ENCODE data around the gene BBX.
"Not testable (repeated sequence)": the region's sequence is repeated elsewhere in the genome, so short reads cannot be mapped to it uniquely, and the experiment has no call there.

Gene BBX

GRCh38 chr3:107690522-107691138, 167.9 kb downstream of the BBX start:
- Histone ChIP-seq H3K4me1 (ENCODE audit: control insufficient read depth in 1 of 2, insufficient read depth in 2 of 2, low read length in 2 of 2) (no peaks in the 10 kb centered on the region), H3K27me3 (ENCODE audit: low read depth, low read length) (no peaks in the 10 kb centered on the region), H3K36me3 (ENCODE audit: control insufficient read depth in 1 of 2, insufficient read depth in 2 of 2, low read length in 2 of 2) (no peaks in the 10 kb centered on the region), H3K27ac (ENCODE audit: low read length) (no peak overlapping the region), H3K4me3 (ENCODE audit: low read depth in 1 of 2, low read length in 2 of 2) (no peak overlapping the region), H3K9me3 (ENCODE audit: control insufficient read depth in 1 of 2, low read length in 2 of 2) (no peaks in the 10 kb centered on the region)

- not testable (repeated sequence) for H3K4me1 ChIP-seq (ENCODE audit: control insufficient read depth in 1 of 2, insufficient read depth in 2 of 2, low read length in 2 of 2); H3K27me3 ChIP-seq (ENCODE audit: low read depth, low read length); H3K4me3 ChIP-seq (ENCODE audit: low read depth in 1 of 2, low read length in 2 of 2); H3K9me3 ChIP-seq (ENCODE audit: control insufficient read depth in 1 of 2, low read length in 2 of 2); H3K36me3 ChIP-seq (ENCODE audit: control insufficient read depth in 1 of 2, insufficient read depth in 2 of 2, low read length in 2 of 2); H3K27ac ChIP-seq (ENCODE audit: low read length)
These were observed 169.2 kb downstream of the BBX start for GRCh38 chr3:107691984-107692383.

- H3K4me1 ChIP-seq (ENCODE audit: control insufficient read depth in 1 of 2, insufficient read depth in 2 of 2, low read length in 2 of 2); H3K27ac ChIP-seq (ENCODE audit: low read length); H3K9me3 ChIP-seq (ENCODE audit: control insufficient read depth in 1 of 2, low read length in 2 of 2); H3K4me3 ChIP-seq (ENCODE audit: low read depth in 1 of 2, low read length in 2 of 2); H3K27me3 ChIP-seq (ENCODE audit: low read depth, low read length); H3K36me3 ChIP-seq (ENCODE audit: control insufficient read depth in 1 of 2, insufficient read depth in 2 of 2, low read length in 2 of 2): not testable (repeated sequence)
These were observed 174.6 kb downstream of the BBX start for GRCh38 chr3:107697348-107697747.

GRCh38 chr3:107697855-107698254, 175.1 kb downstream of the BBX start:
- not testable (repeated sequence) for H3K4me1 ChIP-seq (ENCODE audit: control insufficient read depth in 1 of 2, insufficient read depth in 2 of 2, low read length in 2 of 2); H3K36me3 ChIP-seq (ENCODE audit: control insufficient read depth in 1 of 2, insufficient read depth in 2 of 2, low read length in 2 of 2); H3K9me3 ChIP-seq (ENCODE audit: control insufficient read depth in 1 of 2, low read length in 2 of 2); H3K4me3 ChIP-seq (ENCODE audit: low read depth in 1 of 2, low read length in 2 of 2); H3K27me3 ChIP-seq (ENCODE audit: low read depth, low read length); H3K27ac ChIP-seq (ENCODE audit: low read length)

GRCh38 chr3:107699682-107700081, 176.9 kb downstream of the BBX start:
- Histone ChIP-seq H3K27ac (ENCODE audit: low read length) (no peak overlapping the region), H3K36me3 (ENCODE audit: control insufficient read depth in 1 of 2, insufficient read depth in 2 of 2, low read length in 2 of 2) (no peaks in the 10 kb centered on the region), H3K9me3 (ENCODE audit: control insufficient read depth in 1 of 2, low read length in 2 of 2) (no peaks in the 10 kb centered on the region), H3K27me3 (ENCODE audit: low read depth, low read length) (no peaks in the 10 kb centered on the region), H3K4me1 (ENCODE audit: control insufficient read depth in 1 of 2, insufficient read depth in 2 of 2, low read length in 2 of 2) (no peaks in the 10 kb centered on the region), H3K4me3 (ENCODE audit: low read depth in 1 of 2, low read length in 2 of 2) (no peak overlapping the region)

- no peaks in the 10 kb centered on the region for H3K36me3 ChIP-seq (ENCODE audit: control insufficient read depth in 1 of 2, insufficient read depth in 2 of 2, low read length in 2 of 2)
- H3K27me3 ChIP-seq (ENCODE audit: low read depth, low read length), result no peaks in the 10 kb centered on the region
- H3K4me1 ChIP-seq (ENCODE audit: control insufficient read depth in 1 of 2, insufficient read depth in 2 of 2, low read length in 2 of 2), result no peaks in the 10 kb centered on the region
- no peak overlapping the region for H3K27ac ChIP-seq (ENCODE audit: low read length)
- H3K9me3 ChIP-seq (ENCODE audit: control insufficient read depth in 1 of 2, low read length in 2 of 2), result no peaks in the 10 kb centered on the region
- H3K4me3 ChIP-seq (ENCODE audit: low read depth in 1 of 2, low read length in 2 of 2), result no peak overlapping the region
These were observed 178.5 kb downstream of the BBX start for GRCh38 chr3:107701299-107701698.

DNA sequence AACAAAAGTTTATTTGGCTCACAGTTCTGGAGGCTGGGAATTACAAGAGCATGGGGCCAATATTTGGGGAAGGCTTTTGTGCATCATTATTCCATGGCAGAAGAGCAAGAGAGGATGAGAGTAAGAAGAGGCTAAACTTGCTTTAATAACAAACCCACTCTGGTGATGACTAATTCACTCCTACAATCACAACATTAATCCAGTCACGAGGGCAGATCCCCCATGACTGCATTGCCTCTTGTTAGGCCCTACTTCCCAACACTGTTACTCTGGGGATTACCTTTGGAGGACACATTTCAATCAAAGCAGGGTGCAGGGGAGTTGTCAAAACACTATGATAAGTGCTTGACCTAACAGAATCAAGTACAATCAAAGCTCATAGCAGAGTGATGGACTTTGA, 181.7 kb downstream of the BBX start:
- H3K36me3 ChIP-seq (ENCODE audit: control insufficient read depth in 1 of 2, insufficient read depth in 2 of 2, low read length in 2 of 2), result no peaks in the 10 kb centered on the region
- no peak overlapping the region for H3K4me3 ChIP-seq (ENCODE audit: low read depth in 1 of 2, low read length in 2 of 2)
- no peaks in the 10 kb centered on the region for H3K27me3 ChIP-seq (ENCODE audit: low read depth, low read length)
- H3K27ac ChIP-seq (ENCODE audit: low read length), result no peak overlapping the region
- H3K4me1 ChIP-seq (ENCODE audit: control insufficient read depth in 1 of 2, insufficient read depth in 2 of 2, low read length in 2 of 2), result no peaks in the 10 kb centered on the region
- H3K9me3 ChIP-seq (ENCODE audit: control insufficient read depth in 1 of 2, low read length in 2 of 2), result no peaks in the 10 kb centered on the region

GRCh38 chr3:107705046-107705445, 182.3 kb downstream of the BBX start:
- no peak overlapping the region for H3K27ac ChIP-seq (ENCODE audit: low read length)

DNA sequence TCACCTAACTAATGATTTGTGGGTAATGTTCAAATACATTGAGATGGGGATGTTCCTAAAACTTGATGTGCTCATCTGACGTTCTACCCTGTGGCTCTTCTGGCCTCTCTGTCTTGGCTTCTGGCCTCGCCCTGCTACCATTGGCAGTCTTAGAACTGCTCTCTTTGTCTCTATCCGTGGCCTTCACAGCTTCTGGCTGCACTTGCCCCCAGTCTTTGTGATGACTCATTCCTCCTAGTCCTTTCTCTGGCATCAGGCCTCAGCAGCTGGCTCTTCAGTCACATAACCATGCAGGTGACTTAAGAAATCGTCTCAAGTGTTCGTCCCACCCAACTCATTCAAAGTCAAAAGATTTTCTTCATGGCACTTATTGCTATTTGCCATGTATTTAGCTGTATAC, 188.1 kb downstream of the BBX start:
- Histone ChIP-seq H3K27me3 (ENCODE audit: low read depth, low read length) (no peaks in the 10 kb centered on the region), H3K9me3 (ENCODE audit: control insufficient read depth in 1 of 2, low read length in 2 of 2) (no peaks in the 10 kb centered on the region), H3K36me3 (ENCODE audit: control insufficient read depth in 1 of 2, insufficient read depth in 2 of 2, low read length in 2 of 2) (peaks cover 0 to 13% of the 10 kb centered on the region in 2 donors), H3K4me1 (ENCODE audit: control insufficient read depth in 1 of 2, insufficient read depth in 2 of 2, low read length in 2 of 2) (no peaks in the 10 kb centered on the region), H3K27ac (ENCODE audit: low read length) (no peak overlapping the region), H3K4me3 (ENCODE audit: low read depth in 1 of 2, low read length in 2 of 2) (no peak overlapping the region)

More at GRCh38 chr3:107705046-107705445, 182.3 kb downstream of the BBX start:
- no peaks in the 10 kb centered on the region for H3K27me3 ChIP-seq (ENCODE audit: low read depth, low read length)
- H3K4me3 ChIP-seq (ENCODE audit: low read depth in 1 of 2, low read length in 2 of 2), result no peak overlapping the region
- H3K9me3 ChIP-seq (ENCODE audit: control insufficient read depth in 1 of 2, low read length in 2 of 2), result no peaks in the 10 kb centered on the region
- no peaks in the 10 kb centered on the region for H3K4me1 ChIP-seq (ENCODE audit: control insufficient read depth in 1 of 2, insufficient read depth in 2 of 2, low read length in 2 of 2)
- H3K36me3 ChIP-seq (ENCODE audit: control insufficient read depth in 1 of 2, insufficient read depth in 2 of 2, low read length in 2 of 2), result no peaks in the 10 kb centered on the region

DNA sequence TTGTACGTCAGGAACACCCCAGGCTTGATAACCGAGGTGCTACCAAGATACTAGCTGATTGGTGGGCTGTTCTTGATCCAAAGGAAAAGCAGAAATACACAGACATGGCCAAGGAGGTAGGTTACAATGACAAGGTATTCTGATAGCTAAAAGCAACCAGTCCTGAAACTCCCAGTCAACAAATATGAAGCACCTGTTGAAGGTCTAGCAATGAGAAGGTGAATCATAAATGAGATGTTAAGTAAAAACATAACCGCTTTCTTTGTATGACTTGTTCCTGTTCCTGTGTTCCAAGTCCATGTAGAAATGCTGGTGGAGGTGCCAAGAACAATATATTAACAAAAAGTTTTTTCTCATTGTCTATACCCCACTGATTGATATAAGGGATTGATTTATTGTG, 194.0 kb downstream of the BBX start:
- Histone ChIP-seq H3K9me3 (ENCODE audit: control insufficient read depth in 1 of 2, low read length in 2 of 2) (no peaks in the 10 kb centered on the region), H3K4me1 (ENCODE audit: control insufficient read depth in 1 of 2, insufficient read depth in 2 of 2, low read length in 2 of 2) (peaks cover 0 to 7% of the 10 kb centered on the region in 2 donors), H3K4me3 (ENCODE audit: low read depth in 1 of 2, low read length in 2 of 2) (no peak overlapping the region), H3K36me3 (ENCODE audit: control insufficient read depth in 1 of 2, insufficient read depth in 2 of 2, low read length in 2 of 2) (peaks cover 5 to 24% of the 10 kb centered on the region in 2 donors), H3K27ac (ENCODE audit: low read length) (no peak overlapping the region), H3K27me3 (ENCODE audit: low read depth, low read length) (no peaks in the 10 kb centered on the region)

DNA sequence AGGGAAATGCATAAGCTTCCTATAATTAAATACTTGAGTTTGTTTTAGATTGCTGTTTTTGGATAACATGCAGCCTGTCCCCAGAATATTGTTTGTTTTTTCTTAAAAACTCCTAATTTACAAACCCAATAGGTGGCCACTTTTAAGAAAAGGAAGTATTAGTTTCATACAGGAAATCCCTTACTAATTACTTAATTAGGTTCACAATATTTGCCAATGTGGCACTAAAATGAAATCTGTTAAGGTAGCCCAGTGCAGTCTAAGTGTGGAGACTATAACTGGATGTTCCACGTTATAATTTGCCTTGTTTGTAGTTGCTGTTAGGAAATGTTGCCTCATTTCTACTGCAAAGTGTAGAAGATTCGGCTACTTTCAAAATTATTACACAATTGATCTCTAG, 195.8 kb downstream of the BBX start:
- Histone ChIP-seq H3K27me3 (ENCODE audit: low read depth, low read length) (no peaks in the 10 kb centered on the region), H3K4me3 (ENCODE audit: low read depth in 1 of 2, low read length in 2 of 2) (no peak overlapping the region), H3K9me3 (ENCODE audit: control insufficient read depth in 1 of 2, low read length in 2 of 2) (no peaks in the 10 kb centered on the region), H3K4me1 (ENCODE audit: control insufficient read depth in 1 of 2, insufficient read depth in 2 of 2, low read length in 2 of 2) (peaks cover 0 to 7% of the 10 kb centered on the region in 2 donors), H3K27ac (ENCODE audit: low read length) (no peak overlapping the region), H3K36me3 (ENCODE audit: control insufficient read depth in 1 of 2, insufficient read depth in 2 of 2, low read length in 2 of 2) (peaks cover 5 to 10% of the 10 kb centered on the region in 2 donors)

DNA sequence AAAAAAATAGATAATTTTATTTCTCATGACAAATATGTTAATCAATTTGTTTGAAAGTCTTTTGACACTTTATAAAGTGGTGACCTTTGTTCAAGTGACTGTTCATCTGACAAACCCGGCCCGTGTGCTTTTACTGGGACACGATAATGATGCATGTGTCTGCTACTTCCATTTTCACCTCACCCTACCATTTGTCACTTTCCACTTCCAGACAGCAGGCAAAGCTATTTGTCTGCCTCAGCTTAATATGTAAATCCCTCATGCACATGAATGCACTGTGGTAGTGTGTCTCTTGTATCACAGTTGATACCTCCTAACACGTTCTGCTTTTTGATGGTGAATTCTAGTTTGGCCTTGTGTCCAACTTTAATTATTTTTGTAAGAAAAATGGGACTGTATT, 204.3 kb downstream of the BBX start:
- Histone ChIP-seq H3K4me3 (ENCODE audit: low read depth in 1 of 2, low read length in 2 of 2) (no peak overlapping the region), H3K27ac (ENCODE audit: low read length) (no peak overlapping the region), H3K36me3 (ENCODE audit: control insufficient read depth in 1 of 2, insufficient read depth in 2 of 2, low read length in 2 of 2) (peaks cover 11 to 13% of the 10 kb centered on the region in 2 donors), H3K9me3 (ENCODE audit: control insufficient read depth in 1 of 2, low read length in 2 of 2) (no peaks in the 10 kb centered on the region), H3K4me1 (ENCODE audit: control insufficient read depth in 1 of 2, insufficient read depth in 2 of 2, low read length in 2 of 2) (no peaks in the 10 kb centered on the region), H3K27me3 (ENCODE audit: low read depth, low read length) (no peaks in the 10 kb centered on the region)
